ENCODE data around the gene UBQLNL.

The UBQLNL gene

GRCh38 chr11:5516599-5516998 is at the start of gene UBQLNL:
Gene UBQLNL (minus strand): TSS chr11:5516699. CDS start chr11:5516441, 258 bp downstream.
- no peak for DNase-seq

GRCh38 chr11:5564259-5565019 is 47.9 kb upstream of the UBQLNL start:
- no peak for DNase-seq

- DNase-seq = no peak
Measured at GRCh38 chr11:5557751-5558150, 41.3 kb upstream of the UBQLNL start.

- DNase-seq = no peak
Measured at GRCh38 chr11:5556596-5557188, 40.2 kb upstream of the UBQLNL start.

- DNase-seq = no peak
Measured at GRCh38 chr11:5553343-5553742, 36.8 kb upstream of the UBQLNL start.

- DNase-seq = no peak
Measured at GRCh38 chr11:5550440-5551095, 34.1 kb upstream of the UBQLNL start.

- no peak for DNase-seq
Measured at GRCh38 chr11:5548440-5548839, 31.9 kb upstream of the UBQLNL start, which contains the start of gene OR52H1. Gene OR52H1 (minus strand): TSS chr11:5548540. CDS start chr11:5545505, 3,035 bp downstream.

- no peak for DNase-seq
Measured at GRCh38 chr11:5547982-5548381, 31.5 kb upstream of the UBQLNL start.

GRCh38 chr11:5546457-5546856 is 30.0 kb upstream of the UBQLNL start:
- DNase-seq = no peak

GRCh38 chr11:5541427-5541826 is 24.9 kb upstream of the UBQLNL start:
- DNase-seq = no peak

- DNase-seq = no peak
Measured at GRCh38 chr11:5536482-5536881, 20.0 kb upstream of the UBQLNL start.

- no peak for DNase-seq
Measured at GRCh38 chr11:5534046-5534445, 17.5 kb upstream of the UBQLNL start.

GRCh38 chr11:5531053-5531831 is 14.7 kb upstream of the UBQLNL start:
- no peak for DNase-seq

GRCh38 chr11:5528495-5528894 is 12.0 kb upstream of the UBQLNL start:
- DNase-seq = no peak

GRCh38 chr11:5527716-5528115 is 11.2 kb upstream of the UBQLNL start:
- DNase-seq = no peak

GRCh38 chr11:5524756-5525155 is 8.3 kb upstream of the UBQLNL start:
- DNase-seq = no peak

- no peak for DNase-seq
Measured at GRCh38 chr11:5522308-5522707, 5.8 kb upstream of the UBQLNL start.

GRCh38 chr11:5521540-5521939 is 5.0 kb upstream of the UBQLNL start:
- DNase-seq = no peak

GRCh38 chr11:5514841-5515240 is 1.7 kb downstream of the UBQLNL start:
- no peak for DNase-seq

- no peak for DNase-seq
Measured at GRCh38 chr11:5509803-5510202, 6.7 kb downstream of the UBQLNL start, which contains the start of gene UBQLN3. Gene UBQLN3 (minus strand): TSS chr11:5509957. CDS start chr11:5509558, 399 bp downstream.

GRCh38 chr11:5508605-5509004 is 7.9 kb downstream of the UBQLNL start:
- no peak for DNase-seq

GRCh38 chr11:5507933-5508305 is 8.6 kb downstream of the UBQLNL start:
- no peak for DNase-seq

Measured in NCI-H187 treated with DMSO at 0.1 percent for 48 hours (cell line).